Natural killer cell treated with Interleukin-12 subunit alpha and Interleukin-12 subunit beta and Interleukin-15 and Interleukin-18, amount 100 ng/mL, for 72 hours (primary cell): ENCODE data around the gene CCDC61. TPM values are rescaled to one million over a fixed set of nuclear protein-coding genes. Genes with fewer than 3 reads are reported as not detected.

Experiments used
- ATAC-seq, 2 donors: fragments of 150-1000 bp; cut with Tn5 transposase in 1 of 2; sonication (Bioruptor Pico), chemical (Tn5 transposase) in 1 of 2; 2 replicates each; pipeline ENCODE4 v1.10.0; 2021
- DNase-seq: peaks from one replicate; pipeline ENCODE4 v3.0.0; 2022; ENCODE audit warnings: low spot score
- H3K27ac Mint-ChIP-seq, 2 donors: 1 replicate in 1 of 2; 2 replicates in 1 of 2; pipeline ENCODE4 v1.8.0; 2022; ENCODE audit warnings: mixed read lengths in 2 of 2, mild to moderate bottlenecking in 1 of 2, moderate library complexity in 1 of 2
- H3K27me3 Mint-ChIP-seq, 2 donors: 1 replicate in 1 of 2; 2 replicates in 1 of 2; pipeline ENCODE4 v1.8.0; 2022; ENCODE audit warnings: mixed read lengths in 2 of 2
- H3K36me3 Mint-ChIP-seq: one replicate; pipeline ENCODE4 v1.8.0; 2022; ENCODE audit warnings: mixed read lengths
- H3K4me1 Mint-ChIP-seq, 2 donors: 1 replicate in 1 of 2; 2 replicates in 1 of 2; pipeline ENCODE4 v1.8.0; 2022; ENCODE audit warnings: low read depth in 2 of 2, mixed read lengths in 2 of 2, mild to moderate bottlenecking in 1 of 2
- H3K4me3 Mint-ChIP-seq: one replicate; pipeline ENCODE4 v1.8.0; 2022; ENCODE audit warnings: mixed read lengths
- H3K9me3 Mint-ChIP-seq: 2 replicates; pipeline ENCODE4 v1.8.0; 2022; ENCODE audit warnings: mixed read lengths
- total RNA-seq, 2 donors: library from RNA; stranded (reverse); gene quantifications; one replicate each; pipeline ENCODE4 v1.2.3, GENCODE V29; 2022

The CCDC61 gene
- total RNA-seq, 2 donors from 2014 or later: 21.4 to 26.7 TPM

DNA sequence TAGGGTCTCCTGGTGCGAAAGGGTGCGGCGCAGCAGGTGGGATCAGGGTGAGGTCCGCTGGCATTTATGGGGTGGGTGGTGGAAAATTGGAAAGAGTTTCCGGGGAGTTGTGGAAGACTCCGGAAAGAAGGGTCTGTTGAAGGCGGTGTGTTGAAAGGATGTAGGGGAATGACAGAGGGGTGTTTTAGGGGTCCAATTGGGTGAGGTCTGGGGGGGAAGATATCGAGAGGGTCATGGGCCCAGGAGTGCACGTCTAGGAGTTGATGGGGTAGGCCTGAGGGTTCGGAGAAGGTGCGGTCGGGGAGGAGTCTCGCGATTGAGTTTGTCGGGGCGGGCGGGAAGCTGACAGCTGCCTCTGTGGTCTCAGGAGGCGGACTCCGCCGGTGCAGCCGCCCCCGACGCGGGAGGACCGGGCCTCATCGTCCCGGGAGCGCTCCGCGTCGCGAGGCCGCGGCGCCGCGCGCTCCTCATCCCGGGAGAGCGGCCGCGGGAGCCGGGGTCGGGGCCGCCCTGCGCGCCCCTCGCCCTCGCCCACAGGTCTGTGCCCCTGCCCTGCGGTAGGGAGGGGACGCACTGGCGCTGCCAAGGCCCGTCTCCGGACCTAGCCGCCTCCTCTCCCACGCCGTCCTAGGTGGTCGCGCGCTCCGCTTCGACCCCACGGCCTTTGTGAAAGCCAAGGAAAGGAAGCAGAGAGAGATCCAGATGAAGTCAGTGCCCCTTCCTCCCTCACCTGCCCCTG is 20.6 kb downstream of the CCDC61 start:
- DNase-seq: no peak
- H3K9me3 Mint-ChIP-seq: no peaks in the 10 kb centered on the region
- H3K36me3 Mint-ChIP-seq: no peaks in the 10 kb centered on the region
- peak overlapping the region; percentile 93 for H3K4me3 Mint-ChIP-seq
- peaks cover 8 to 9% of the 10 kb centered on the region in 2 donors for H3K27me3 Mint-ChIP-seq
- ATAC-seq: peak; percentile 34 to 37
- peaks cover 13 to 15% of the 10 kb centered on the region in 2 donors for H3K4me1 Mint-ChIP-seq
- no peak overlapping the region for H3K27ac Mint-ChIP-seq

DNA sequence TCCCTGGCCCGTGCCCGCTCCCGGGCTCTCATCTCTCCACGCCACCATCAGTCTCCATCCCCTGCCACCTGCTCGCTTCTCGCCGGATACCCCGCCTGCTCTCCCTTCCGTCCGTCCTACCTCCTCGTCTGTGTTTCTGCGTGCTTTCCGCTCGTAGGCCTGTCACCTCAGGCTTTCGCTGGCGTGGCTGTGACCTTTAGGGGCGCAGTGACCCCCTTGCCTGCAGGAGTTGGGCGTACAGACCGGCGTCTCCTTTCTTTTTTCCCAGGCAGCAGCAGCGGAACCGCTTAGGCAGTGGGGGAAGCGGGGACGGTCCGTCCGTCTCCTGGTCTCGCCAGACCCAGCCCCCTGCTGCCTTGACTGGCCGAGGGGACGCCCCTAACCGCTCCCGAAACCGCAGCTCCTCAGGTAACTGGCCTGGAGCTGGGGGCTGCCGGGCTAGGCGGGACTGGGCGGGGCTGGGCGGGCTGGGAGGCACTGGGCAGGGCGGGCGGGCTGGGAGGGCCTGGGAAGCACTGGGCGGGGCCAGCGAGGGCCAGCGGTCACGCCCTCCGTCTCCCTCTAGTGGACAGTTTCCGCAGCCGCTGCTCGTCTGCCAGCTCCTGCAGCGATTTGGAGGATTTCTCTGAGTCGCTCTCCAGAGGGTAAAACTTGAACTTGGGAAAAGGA is 21.3 kb downstream of the CCDC61 start:
- ATAC-seq (peak; percentile 84 to 85), DNase-seq (peak; percentile 86)
- Mint-ChIP-seq H3K36me3 (no peaks in the 10 kb centered on the region), H3K9me3 (no peaks in the 10 kb centered on the region), H3K27ac (no peak overlapping the region), H3K27me3 (peaks cover 8 to 9% of the 10 kb centered on the region in 2 donors), H3K4me1 (peaks cover 13 to 15% of the 10 kb centered on the region in 2 donors), H3K4me3 (peak overlapping the region; percentile 93)

DNA sequence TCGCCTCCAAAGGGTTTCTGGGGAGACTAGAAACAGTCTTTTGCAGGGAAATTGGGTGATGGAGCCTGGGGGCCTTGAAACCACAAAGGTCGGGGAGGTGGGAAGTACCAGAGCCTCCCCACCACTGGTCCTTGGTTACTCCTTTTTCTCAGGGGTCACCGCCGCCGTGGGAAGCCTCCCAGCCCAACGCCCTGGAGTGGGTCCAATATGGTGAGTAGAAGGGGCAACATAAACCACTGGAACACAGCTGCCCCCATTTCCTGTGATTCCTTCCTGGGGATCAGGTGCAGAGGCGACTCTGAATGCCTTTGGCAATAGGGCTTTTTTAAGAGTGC is 21.8 kb downstream of the CCDC61 start:
- no peaks in the 10 kb centered on the region for H3K36me3 Mint-ChIP-seq

DNA sequence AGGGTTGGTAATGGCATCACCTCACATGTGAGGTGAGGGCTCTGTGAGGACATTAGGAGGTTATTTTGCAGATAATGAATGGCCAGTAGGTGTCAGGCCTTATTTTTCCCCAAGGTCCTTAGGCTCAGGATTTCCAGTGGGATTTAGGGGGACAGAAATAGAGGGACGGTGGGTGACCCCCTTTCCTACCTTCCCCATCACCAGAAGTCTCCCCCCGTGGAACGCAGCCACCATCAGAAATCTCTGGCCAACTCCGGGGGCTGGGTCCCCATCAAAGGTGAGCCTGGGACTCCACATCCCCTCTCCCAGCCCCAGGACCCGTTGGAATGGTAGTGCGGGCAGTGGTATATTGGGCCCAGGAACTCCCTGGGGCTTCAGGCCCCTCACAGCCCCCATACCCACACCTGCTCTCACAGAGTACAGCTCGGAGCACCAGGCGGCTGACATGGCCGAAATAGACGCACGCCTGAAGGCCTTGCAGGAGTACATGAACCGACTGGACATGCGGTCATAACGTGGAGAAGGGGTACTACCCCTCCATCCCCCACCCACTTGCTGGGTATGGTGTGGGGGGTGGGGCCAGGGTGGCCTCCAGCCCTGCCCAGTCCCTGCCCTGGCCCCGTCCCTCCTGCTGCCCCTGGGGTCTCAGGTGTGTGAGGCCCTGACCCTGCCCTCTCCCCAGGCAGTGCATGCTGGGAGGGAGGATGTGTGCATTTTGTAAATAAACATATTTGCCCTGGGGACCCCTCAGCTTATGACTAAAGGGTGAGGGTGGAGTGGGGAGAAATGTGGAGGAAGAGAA is 22.8 kb downstream of the CCDC61 start:
- Mint-ChIP-seq H3K27ac (no peak overlapping the region), H3K27me3 (peaks cover 8 to 12% of the 10 kb centered on the region in 2 donors), H3K36me3 (no peaks in the 10 kb centered on the region), H3K9me3 (no peaks in the 10 kb centered on the region), H3K4me1 (peaks cover 13 to 17% of the 10 kb centered on the region in 2 donors), H3K4me3 (no peak overlapping the region)
- no peak for ATAC-seq
- no peak for DNase-seq

More for the DNA sequence above, 21.8 kb downstream of the CCDC61 start:
- peak overlapping the region; percentile 93 for H3K4me3 Mint-ChIP-seq
- no peaks in the 10 kb centered on the region for H3K9me3 Mint-ChIP-seq
- ATAC-seq (no peak), DNase-seq (no peak)
- H3K27ac Mint-ChIP-seq: no peak overlapping the region
- H3K27me3 Mint-ChIP-seq: peaks cover 8 to 12% of the 10 kb centered on the region in 2 donors
- peaks cover 13 to 17% of the 10 kb centered on the region in 2 donors for H3K4me1 Mint-ChIP-seq

DNA sequence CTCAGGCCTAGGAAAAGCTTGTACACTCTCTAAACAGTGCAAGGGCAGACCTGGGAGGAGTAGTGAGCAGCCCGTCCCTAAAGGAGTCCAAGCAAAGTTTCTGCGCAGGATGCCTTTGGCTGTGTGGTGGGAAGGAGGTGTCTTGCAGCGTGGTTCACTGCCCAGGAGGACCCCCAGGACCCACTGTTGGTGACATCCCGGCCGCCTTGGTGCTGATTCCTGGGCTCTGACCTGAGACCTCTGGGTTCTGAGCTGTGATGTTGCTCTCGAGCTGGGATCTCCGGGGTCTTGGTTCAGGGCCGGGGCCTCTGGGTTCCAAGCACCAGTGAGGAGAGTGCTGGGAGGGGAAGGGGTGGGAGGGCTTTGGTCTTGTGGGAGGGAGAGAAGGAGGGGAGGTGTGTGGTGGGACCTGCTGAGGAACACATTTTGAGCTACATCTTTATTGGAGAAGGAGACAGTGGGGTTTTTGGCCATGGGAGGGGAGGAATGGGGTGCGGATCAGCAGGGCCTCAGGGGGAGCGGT is 23.5 kb downstream of the CCDC61 start:
- DNase-seq (no peak), ATAC-seq (no peak)
- Mint-ChIP-seq H3K4me3 (no peak overlapping the region), H3K27me3 (peaks cover 15% of the 10 kb centered on the region in 2 donors), H3K4me1 (peaks cover 13 to 17% of the 10 kb centered on the region in 2 donors), H3K27ac (no peak overlapping the region), H3K36me3 (no peaks in the 10 kb centered on the region), H3K9me3 (no peaks in the 10 kb centered on the region)

DNA sequence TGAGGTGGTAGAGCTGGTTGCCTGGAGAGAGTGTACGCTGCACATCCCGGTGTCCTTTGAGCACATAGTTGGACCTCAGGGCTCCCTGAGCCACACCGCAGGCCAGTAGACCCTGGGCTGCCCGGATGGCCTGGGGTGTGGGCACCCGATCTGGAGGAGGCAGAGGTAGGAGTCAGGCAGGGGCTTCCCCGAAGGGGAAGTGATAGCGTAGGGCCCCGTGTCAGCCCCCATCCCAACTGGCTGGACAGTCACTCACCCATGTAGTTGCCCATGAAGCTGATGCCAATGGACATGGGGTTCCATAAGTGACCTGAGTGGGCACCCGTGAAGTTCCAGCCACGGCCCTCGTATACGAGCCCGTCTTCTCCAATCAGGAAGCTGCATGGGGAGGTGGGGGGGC is 24.0 kb downstream of the CCDC61 start:
- Mint-ChIP-seq H3K4me3 (no peak overlapping the region), H3K27ac (no peak overlapping the region), H3K36me3 (no peaks in the 10 kb centered on the region), H3K9me3 (no peaks in the 10 kb centered on the region), H3K27me3 (peaks cover 18 to 20% of the 10 kb centered on the region in 2 donors), H3K4me1 (peaks cover 13 to 17% of the 10 kb centered on the region in 2 donors)
- DNase-seq: no peak
- no peak for ATAC-seq

DNA sequence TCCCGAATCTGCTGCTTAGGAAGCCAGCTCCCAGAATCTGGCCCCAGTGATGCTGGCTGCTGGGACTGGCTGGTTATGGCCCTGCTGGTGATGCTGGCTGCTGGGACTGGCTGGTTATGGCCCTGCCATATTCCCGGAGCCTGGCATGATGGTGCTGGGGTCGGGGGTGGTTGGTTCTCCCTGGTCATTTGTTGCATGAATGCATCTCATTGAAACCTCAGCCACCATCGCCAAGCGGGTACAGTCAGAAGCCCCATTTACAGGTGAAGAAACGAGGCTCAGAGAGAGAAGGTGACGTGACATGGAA is 25.5 kb downstream of the CCDC61 start:
- ATAC-seq: no peak
- H3K27me3 Mint-ChIP-seq: peaks cover 11 to 31% of the 10 kb centered on the region in 2 donors
- H3K4me3 Mint-ChIP-seq: no peak overlapping the region
- H3K4me1 Mint-ChIP-seq: peaks cover 7 to 8% of the 10 kb centered on the region in 2 donors
- H3K9me3 Mint-ChIP-seq: no peaks in the 10 kb centered on the region
- DNase-seq: no peak
- no peak overlapping the region for H3K27ac Mint-ChIP-seq
- no peaks in the 10 kb centered on the region for H3K36me3 Mint-ChIP-seq

DNA sequence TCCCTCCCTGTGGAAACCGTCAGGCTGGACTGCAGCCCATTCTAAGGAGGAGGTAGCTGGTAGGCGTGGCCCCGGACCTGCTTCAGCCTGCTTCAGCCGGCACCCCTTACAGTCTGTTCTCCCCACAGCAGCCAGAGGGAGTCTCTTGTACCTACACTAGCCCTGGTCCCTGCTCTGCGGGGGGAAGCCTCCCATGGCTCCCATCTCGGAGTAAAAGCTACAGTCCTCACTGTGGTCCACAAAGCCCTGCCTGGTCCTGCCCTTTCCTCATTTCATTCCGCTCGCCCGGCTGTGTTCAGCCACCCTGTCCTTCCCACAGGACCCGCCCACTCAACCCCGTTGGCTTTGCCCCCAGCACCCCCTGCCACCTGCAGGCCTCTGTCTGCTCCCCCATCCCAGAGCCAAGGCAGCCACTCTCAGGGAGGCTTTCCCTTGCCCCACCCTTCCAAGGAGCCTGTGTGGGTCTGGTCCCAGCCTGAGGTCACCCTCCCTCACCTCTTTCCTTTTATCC is 26.3 kb downstream of the CCDC61 start:
- no peaks in the 10 kb centered on the region for H3K9me3 Mint-ChIP-seq
- ATAC-seq: no peak
- peaks cover 18 to 32% of the 10 kb centered on the region in 2 donors for H3K27me3 Mint-ChIP-seq

DNA sequence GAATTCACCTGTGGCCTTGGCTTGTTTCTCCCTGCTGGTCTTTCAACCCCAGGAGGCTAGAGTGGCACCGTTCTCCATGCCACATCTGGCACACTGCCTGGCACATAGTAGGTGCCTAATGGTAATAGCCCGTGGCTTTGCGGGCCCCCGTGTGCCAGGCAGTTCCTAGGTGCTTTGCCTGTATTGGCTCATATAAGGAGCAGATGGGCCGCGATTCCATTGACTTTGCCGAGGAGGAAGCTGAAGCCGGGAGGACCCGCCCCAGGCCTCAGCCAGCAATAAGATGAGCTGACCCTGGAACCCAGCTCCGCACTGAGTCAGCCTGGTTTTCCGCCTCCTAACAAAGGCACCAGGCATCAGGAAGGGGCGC is 26.8 kb downstream of the CCDC61 start:
- H3K27me3 Mint-ChIP-seq: peaks cover 22 to 36% of the 10 kb centered on the region in 2 donors
- no peaks in the 10 kb centered on the region for H3K36me3 Mint-ChIP-seq
- no peak overlapping the region for H3K4me3 Mint-ChIP-seq
- ATAC-seq: no peak
- DNase-seq: no peak
- no peaks in the 10 kb centered on the region for H3K9me3 Mint-ChIP-seq
- no peak overlapping the region for H3K27ac Mint-ChIP-seq
- peaks cover 10 to 13% of the 10 kb centered on the region in 2 donors for H3K4me1 Mint-ChIP-seq

More for the DNA sequence above, 26.3 kb downstream of the CCDC61 start:
- H3K4me3 Mint-ChIP-seq: no peak overlapping the region
- no peak for DNase-seq
- H3K36me3 Mint-ChIP-seq: no peaks in the 10 kb centered on the region
- H3K27ac Mint-ChIP-seq: no peak overlapping the region
- peaks cover 6 to 10% of the 10 kb centered on the region in 2 donors for H3K4me1 Mint-ChIP-seq

DNA sequence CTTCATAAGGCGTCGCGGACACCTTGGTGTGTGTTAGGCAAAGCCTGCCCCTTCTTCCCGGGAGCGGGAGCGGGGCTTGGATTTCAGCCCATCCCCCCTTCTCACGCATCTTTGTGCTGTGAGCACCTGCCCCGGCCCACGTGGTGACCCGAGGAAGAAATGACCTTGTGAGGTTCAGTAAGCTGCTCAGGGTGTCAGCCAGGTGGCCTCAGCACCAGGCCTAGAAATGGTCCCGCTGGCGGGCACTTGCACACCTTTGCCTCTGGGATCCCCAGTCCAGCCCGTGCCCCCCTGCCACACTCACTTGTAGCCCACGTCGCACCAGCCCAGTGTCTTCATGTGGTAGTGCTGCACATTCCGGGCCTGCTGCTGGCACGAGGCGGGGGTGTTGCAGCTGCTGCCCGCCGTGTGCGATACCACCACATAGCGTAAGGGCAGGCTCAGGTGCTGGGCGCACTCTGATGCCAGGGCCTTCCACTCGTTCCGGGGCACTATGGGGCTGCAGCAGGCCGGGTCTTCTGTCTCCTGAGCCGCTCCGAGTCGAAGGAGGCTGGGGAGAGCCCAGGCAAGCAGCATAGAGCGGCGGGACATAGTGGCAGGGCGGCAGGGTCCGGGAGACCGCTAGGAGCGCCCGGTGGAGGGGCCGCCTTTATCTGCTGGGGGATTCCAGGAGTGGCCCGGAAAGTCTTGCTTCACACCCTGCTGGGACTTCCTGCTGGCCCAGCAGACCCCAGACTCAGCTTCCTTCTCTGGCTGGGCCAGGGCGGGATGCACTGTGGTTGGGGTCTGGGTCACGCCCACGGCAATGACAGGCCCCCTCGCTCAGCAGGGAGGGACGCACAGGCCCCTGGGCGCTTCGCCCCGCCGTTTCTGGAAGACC is 27.4 kb downstream of the CCDC61 start, which contains the start of gene PGLYRP1:
PGLYRP1 (minus strand) TSS at position 623 of the 880 bp plus-strand sequence; CDS start at position 591, 32 bp downstream.
- H3K9me3 Mint-ChIP-seq: no peaks in the 10 kb centered on the region
- no peaks in the 10 kb centered on the region for H3K36me3 Mint-ChIP-seq
- no peak within 1 kb of the TSS for H3K27ac Mint-ChIP-seq
- peak in 1 of 2 donors; percentile 21 for ATAC-seq
- H3K27me3 Mint-ChIP-seq: peaks cover 22 to 37% of the 10 kb centered on the region in 2 donors
- no peak within 1 kb of the TSS for H3K4me3 Mint-ChIP-seq
- peaks cover 10 to 13% of the 10 kb centered on the region in 2 donors for H3K4me1 Mint-ChIP-seq
- no peak for DNase-seq

DNA sequence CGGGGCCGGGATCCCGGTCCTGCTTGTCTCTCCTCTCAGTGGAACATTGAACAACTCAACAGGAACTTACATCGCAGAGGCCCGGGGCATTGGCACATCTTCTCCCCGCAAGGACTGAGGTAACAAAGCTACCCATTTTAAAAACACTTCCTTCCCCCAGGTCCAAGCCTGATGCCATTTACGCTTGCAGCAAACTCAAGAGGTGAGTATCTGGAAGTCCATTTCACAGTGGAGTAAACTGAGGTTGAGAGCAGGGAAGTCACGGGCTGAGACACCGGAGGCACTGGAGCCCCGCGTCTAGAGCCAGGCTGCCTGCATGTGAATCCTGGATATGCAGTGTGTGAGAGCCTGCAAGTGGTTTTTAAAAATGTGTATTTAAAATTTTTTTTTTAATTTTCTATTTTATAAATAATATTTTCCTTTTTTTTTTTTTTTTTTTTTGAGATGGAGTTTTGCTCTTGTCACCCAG is 28.1 kb downstream of the CCDC61 start:
- Mint-ChIP-seq H3K27ac (no peak overlapping the region), H3K4me3 (no peak overlapping the region), H3K27me3 (peaks cover 22 to 37% of the 10 kb centered on the region in 2 donors), H3K4me1 (peaks cover 10 to 13% of the 10 kb centered on the region in 2 donors), H3K36me3 (no peaks in the 10 kb centered on the region), H3K9me3 (no peaks in the 10 kb centered on the region)
- DNase-seq (no peak), ATAC-seq (no peak)

DNA sequence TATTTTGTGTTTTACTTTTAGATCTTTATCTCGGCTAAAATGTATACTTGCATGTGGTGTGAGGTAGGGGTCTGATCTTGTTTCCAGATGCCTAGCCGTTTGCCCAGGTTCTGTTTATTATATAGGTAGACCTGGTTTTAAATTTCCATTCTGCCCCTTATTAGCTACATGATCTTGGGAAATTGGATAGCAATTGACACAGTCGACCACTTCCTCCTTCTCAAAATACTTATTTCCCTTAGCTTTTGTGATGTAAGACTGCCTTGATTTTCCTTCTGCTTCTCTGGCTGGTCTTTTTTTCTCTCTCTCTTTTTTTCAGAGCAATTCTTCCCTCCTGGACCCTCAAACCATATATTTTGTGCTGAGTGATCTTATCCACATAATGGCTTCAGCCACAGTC is 30.6 kb downstream of the CCDC61 start:
- H3K9me3 Mint-ChIP-seq: no peaks in the 10 kb centered on the region
- no peaks in the 10 kb centered on the region for H3K36me3 Mint-ChIP-seq
- H3K27me3 Mint-ChIP-seq: peaks cover 34 to 54% of the 10 kb centered on the region in 2 donors
- H3K4me3 Mint-ChIP-seq: no peak overlapping the region
- no peak for ATAC-seq
- no peak for DNase-seq
- H3K27ac Mint-ChIP-seq: no peak overlapping the region
- peaks cover 15 to 16% of the 10 kb centered on the region in 2 donors for H3K4me1 Mint-ChIP-seq
